HG03432 (cell line): ENCODE measurements around the gene SEZ6L.

ENCODE experiments used
- ATAC-seq: cut with Tn5 transposase; IDR thresholded peaks from one replicate; pipeline ENCODE4 v1.9.1; 2021; ENCODE audit warnings: mild to moderate bottlenecking, moderate library complexity; ENCODE audit not compliant: unreplicated experiment

Gene SEZ6L

DNA sequence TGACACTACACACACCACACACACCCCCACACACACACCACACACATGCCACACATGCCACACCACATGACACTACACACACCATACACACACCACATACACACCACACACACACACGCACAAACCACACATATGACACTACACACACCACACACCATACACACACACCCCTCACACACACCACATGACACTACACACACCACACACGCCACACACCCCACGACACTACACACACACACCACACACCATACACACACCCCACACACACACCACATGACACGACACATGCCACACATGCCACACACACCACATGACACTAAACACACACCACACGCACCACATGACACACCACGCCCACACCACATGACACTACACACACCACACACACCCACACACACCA lies 158.0 kb downstream of the SEZ6L start:
- ATAC-seq = no peak

- ATAC-seq = no peak
These were observed 159.0 kb downstream of the SEZ6L start for GRCh38 chr22:26328221-26328620.

DNA sequence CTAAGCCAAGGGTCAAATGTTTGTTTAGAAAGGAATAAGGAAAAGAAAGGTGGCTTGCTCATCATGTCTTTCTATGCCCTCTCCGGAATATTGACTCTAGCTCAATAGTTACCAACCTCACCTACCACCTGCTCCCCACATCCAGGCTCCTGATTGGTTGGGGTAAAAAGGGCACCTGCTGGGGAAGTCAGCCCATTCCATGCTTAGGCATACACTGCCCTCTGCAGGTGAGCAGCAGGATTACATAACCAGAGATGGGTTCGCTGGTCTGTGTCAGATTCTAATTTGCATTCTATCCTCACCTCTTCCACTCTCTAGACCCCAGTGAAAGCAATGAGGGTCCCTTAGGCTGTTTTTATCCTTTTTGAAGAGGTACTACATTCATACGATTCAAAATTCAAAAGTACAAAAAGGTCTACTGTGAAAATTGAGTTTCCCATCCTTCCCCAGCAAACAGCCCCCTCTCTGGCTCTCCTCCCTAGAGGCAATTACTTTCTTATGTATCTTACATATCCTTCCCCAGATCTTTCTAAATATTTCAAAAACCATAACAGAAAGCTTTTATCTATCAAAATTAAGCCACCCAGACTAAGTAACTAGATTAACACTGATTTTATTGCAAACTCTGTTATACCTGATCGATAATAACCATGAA lies 161.8 kb downstream of the SEZ6L start:
- ATAC-seq = no peak

DNA sequence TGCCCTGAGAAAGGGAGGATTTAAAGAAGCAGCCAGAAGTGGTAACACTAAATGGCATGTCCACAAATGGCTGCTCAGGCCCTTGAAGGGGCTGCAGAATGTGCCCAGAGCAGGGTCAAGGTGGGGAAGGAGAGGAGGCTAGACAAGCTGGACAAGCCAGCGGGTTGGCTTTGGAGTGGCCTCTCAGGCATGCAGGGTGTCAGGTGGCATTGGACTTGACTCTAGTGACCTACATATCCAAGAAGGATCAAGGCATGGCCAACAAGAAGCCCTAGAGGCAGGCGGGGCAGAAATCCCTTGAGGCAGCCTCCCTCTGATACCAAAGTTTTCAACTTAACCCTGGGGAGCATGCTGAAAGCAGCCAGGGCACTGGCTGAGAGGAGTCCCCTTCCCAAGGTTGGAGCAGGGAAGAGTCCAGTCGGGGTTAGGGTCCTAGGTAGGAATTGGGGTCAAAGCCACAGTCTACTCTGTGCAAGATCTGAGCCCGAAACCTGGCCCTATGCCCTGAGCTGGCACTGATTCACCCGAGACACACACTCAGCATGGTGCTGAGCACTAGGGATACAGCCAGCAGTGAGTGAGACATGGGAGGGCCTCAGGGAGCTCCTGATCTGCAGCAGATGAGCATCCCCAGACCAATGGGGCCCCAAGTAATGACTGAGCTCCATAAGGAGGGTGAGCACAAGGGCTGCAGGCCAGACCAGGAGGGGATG lies 164.0 kb downstream of the SEZ6L start:
- no peak for ATAC-seq

- ATAC-seq = no peak
These were observed 165.0 kb downstream of the SEZ6L start for GRCh38 chr22:26334232-26334631.

GRCh38 chr22:26336773-26337172 lies 167.5 kb downstream of the SEZ6L start:
- ATAC-seq = no peak

DNA sequence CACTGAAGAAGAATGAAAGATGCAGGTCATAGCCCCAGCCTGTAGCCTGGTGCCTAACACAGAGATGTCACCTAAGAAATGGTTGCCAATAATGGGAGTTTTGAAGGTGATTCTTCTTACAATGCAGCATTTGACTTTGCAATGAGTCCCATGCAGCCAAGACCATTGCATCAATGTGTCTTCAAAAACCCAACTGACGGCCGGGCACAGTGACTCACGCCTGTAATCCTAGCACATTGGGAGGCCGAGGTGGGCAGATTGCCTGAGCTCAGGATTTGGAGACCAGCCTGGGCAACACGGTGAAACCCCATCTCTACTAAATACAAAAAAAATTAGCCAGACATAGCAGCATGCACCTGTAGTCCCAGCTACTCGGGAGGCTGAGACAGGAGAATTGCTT lies 170.5 kb downstream of the SEZ6L start:
- ATAC-seq = no peak

DNA sequence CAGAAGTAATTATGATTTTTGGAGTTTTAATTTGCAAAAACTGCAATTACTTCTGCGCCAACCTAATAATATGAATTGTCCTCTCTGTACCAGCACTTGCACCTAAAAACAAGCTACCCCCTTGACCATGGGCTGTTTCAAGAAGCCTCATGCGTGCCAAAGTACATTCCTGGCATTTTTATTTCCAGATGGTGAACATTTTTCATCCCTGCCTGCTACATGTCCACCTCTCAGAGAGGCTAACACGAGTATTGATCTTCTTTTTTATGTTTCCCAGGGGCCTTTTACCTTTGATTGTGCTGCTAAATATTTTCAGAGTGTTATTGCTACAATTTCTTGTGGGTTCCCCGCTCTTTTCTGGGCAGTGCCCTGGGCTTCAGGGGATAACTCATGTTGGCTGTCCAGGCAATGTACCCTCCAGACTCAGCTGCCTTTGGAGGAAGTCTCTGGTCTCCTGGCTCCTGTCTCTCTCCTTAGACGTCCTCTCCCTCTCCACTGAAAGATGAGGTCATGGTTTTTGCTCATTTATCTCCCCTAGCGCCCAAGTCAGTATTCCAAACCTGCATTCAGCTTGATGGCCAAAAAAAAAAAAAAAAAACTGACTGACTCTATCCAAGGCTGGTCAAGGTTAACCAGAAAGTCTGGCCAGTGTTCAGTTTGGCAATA lies 173.6 kb downstream of the SEZ6L start:
- no peak for ATAC-seq

DNA sequence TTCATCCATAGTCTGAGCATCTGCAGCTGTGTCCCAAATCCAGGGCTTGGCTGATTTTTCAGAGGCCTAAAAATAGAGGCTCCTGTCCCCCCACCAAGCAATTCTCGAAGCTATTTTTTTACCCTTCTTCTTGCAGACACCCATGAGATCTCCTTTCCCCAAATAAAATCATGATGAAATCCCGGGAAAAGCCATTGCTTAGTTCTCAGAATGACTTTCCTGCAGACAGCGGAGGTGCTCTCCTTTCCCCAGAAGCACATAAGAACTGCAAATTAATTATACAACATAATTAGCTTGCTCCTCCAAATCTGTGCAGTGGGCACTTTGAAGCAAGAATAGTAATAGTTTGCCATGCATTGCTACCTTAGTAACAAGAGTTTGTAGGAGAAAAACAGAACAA lies 176.2 kb downstream of the SEZ6L start:
- ATAC-seq = no peak

DNA sequence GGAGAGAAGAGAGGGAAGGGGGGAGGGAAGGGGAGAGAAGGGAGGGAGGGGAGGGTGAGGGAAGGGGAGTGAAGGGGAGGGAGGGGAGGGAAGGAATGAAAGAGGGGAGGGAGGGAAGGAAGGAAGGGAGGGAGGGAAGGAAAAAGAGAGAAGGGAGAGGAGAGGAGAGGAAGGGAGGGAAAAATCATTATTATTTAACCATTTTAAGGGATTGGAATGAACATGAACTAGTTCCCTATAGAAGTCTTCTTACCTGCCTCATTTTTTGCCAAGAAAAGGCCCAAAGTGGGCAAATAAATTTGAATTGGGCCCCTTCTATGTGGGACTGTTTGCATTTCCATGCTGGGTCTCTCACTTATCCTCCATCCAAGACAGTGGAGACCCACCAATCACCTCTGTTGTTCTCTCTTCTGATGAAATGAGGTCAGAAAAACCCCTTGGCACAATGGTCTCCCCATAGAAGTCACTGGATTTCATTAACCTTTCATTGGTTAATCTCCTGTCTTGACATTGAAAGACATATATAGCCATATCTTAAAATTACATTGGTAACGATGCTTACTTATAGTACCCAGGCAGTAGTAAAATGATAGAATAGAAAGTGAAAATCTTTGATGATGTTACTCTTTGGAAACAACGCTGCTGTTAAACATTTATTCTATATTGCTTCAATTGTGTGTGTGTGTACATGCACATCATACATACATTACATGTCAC lies 179.7 kb downstream of the SEZ6L start:
- ATAC-seq = no peak

DNA sequence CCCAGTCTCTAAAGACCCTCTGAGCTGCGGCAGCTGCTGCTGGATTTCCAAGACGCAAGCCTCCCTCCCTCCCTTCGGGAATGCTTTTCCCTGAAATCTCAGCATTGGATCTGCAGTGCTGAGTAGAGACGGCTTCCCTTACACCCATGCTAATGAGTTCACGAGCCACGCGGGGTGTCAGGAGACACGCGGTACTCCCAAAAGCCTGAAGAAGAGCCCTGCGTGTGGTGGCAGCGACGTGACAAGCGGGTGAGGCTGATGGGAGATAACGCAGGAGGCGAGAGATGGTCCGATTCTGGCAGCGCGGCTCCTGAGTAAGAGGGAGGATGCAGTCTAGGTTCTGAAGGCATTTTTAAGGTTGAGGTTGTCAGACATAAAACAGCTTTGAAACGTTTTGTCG lies 185.4 kb downstream of the SEZ6L start:
- no peak for ATAC-seq

- ATAC-seq = no peak
These were observed 188.0 kb downstream of the SEZ6L start for GRCh38 chr22:26357281-26357680.

- no peak for ATAC-seq
These were observed 188.6 kb downstream of the SEZ6L start for GRCh38 chr22:26357813-26358212.

DNA sequence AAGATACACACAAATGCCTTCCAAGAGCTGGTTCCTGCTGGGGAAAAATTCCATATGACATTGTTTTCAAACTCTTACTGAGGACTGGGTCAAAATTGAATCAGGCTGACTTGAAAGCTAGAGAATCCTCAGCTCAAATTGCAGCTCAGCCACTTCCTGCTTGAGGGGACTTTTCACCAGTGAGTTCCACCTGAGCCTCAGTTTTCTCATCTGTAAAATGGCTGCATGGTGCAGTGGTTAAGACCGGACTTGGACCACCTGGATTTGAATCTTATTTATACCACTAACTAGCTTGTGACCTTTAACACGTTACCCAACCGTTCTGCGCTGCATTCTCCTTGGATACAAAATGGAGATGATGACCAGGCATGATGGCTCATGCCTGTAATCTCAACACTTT lies 189.9 kb downstream of the SEZ6L start:
- ATAC-seq = no peak

GRCh38 chr22:26360169-26360885 lies 191.1 kb downstream of the SEZ6L start:
- ATAC-seq = no peak

DNA sequence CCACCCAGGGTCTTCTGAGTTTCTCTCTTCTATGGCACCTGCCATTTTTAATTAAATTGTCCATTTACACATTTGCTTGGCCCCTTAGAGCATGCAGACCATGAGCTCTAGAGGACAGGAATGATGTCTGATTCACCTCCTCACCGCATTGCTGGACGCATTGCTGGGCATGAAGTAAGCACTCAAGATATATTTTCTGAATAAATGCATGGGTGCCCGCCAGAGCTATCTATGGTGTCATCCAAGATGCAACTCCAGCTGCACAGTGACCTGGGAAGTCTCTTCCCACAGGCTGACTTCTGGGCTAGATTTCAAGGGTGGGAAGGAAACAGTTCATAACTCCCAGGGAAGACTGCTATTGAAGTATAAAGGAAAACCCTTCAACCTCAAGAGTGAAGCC lies 193.2 kb downstream of the SEZ6L start:
- ATAC-seq = no peak

GRCh38 chr22:26364066-26365015 lies 195.1 kb downstream of the SEZ6L start:
- peak; percentile 67 for ATAC-seq

GRCh38 chr22:26367402-26368245 lies 198.4 kb downstream of the SEZ6L start:
- no peak for ATAC-seq

DNA sequence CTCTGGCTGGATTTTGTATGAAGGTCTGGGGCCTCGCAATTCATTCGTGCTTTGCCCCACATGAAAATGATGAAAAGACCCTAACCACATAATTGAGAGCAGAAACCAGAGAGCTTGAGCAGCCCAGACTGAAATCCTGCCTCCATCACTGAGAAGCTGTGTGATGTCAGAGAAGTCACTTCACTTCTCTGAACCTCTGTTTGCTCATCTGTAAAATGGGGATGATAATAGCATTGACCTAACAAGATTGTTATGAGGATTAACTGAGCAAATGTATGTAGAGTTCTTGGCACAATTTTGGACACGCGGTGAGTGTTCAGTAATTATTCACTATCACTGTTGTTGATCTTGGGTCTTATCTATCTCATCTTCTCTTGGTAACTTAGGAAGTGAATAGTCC lies 203.6 kb downstream of the SEZ6L start:
- no peak for ATAC-seq
